Caco-2 (cell line): ENCODE data around the gene SPATA6. TPM values are rescaled to one million over a fixed set of nuclear protein-coding genes. Genes with fewer than 3 reads are reported as not detected.

Source experiments
- BruUV-seq: library from RNA; stranded (reverse); fragments of 400-500 nt; replicated peaks from 2 replicates; lab custom pipeline; 2021; lab: Mats Ljungman, UMichigan
- CTCF ChIA-PET: fragments of 300-600 bp; sonication (Branson Sonifier 250); formaldehyde crosslinking; loops from one replicate; lab custom pipeline; 2022; ENCODE audit warnings: antibody characterized with exemption; lab: Charles Lee
- POLR2A ChIA-PET: fragments of 300-600 bp; sonication (Branson Sonifier 250); formaldehyde crosslinking; loops from one replicate; lab custom pipeline; 2022; ENCODE audit warnings: antibody characterized with exemption; lab: Charles Lee
- DNase-seq, 2 experiments: peaks; one replicate each; pipeline versions ENCODE4 v3.0.0 to v3.0.0-alpha.2; 2020 to 2022
- H3K27me3 ChIP-seq: replicated peaks from 2 replicates; pipeline ENCODE4 v1.6.0; 2011; ENCODE audit warnings: low read length; ENCODE audit not compliant: control insufficient read depth, insufficient read depth
- H3K36me3 ChIP-seq: 2 replicates; pipeline ENCODE4 v1.5.1; 2011; ENCODE audit warnings: low read length; ENCODE audit not compliant: control insufficient read depth, insufficient read depth
- H3K4me1 ChIP-seq: fragments of 250-450 bp; sonication (Bioruptor Pico); 2 replicates; pipeline ENCODE4 v1.5.1; 2020; ENCODE audit warnings: mild to moderate bottlenecking
- H3K4me3 ChIP-seq: 2 replicates; pipeline ENCODE4 v1.5.1; 2011; ENCODE audit warnings: low read depth, mild to moderate bottlenecking, control low read depth, low read length
- H3K9me3 ChIP-seq: fragments of 250-450 bp; sonication (Bioruptor Pico); 2 replicates; pipeline ENCODE4 v1.5.1; 2020; ENCODE audit warnings: mild to moderate bottlenecking, moderate library complexity
- H3K27ac Mint-ChIP-seq: one replicate; pipeline ENCODE4 v1.8.0; 2022; ENCODE audit warnings: mixed read lengths; ENCODE audit not compliant: unreplicated experiment
- H3K27me3 Mint-ChIP-seq: one replicate; pipeline ENCODE4 v1.8.0; 2022; ENCODE audit warnings: mixed read lengths; ENCODE audit not compliant: insufficient read depth, unreplicated experiment
- H3K36me3 Mint-ChIP-seq: one replicate; pipeline ENCODE4 v1.8.0; 2022; ENCODE audit warnings: mild to moderate bottlenecking, mixed read lengths; ENCODE audit not compliant: insufficient read depth, unreplicated experiment
- H3K4me1 Mint-ChIP-seq: one replicate; pipeline ENCODE4 v1.8.0; 2022; ENCODE audit warnings: low read depth, mixed read lengths; ENCODE audit not compliant: unreplicated experiment
- H3K4me3 Mint-ChIP-seq: one replicate; pipeline ENCODE4 v1.8.0; 2022; ENCODE audit warnings: mild to moderate bottlenecking, moderate library complexity, mixed read lengths; ENCODE audit not compliant: unreplicated experiment
- H3K9me3 Mint-ChIP-seq: one replicate; pipeline ENCODE4 v1.8.0; 2022; ENCODE audit warnings: mixed read lengths; ENCODE audit not compliant: unreplicated experiment
- intact Hi-C: fragments of 100-400 bp; cut with micrococcal nuclease; formaldehyde crosslinking; loops from one replicate; pipeline ENCODE4 v1.10.0; 2022; ENCODE audit not compliant: unreplicated experiment
- total RNA-seq: library from RNA; stranded (reverse); gene quantifications from 2 replicates; pipeline ENCODE4 v1.2.3, GENCODE V29; 2022
- TF ChIP-seq, protein P1 (sequence below), 2 experiments: fragments of 200-600 bp in 1 of 2; IDR thresholded peaks; 1 replicate in 1 of 2; 2 replicates in 1 of 2; pipeline versions ENCODE4 v1.5.1 to v1.8.0; 2011 to 2022; ENCODE audit warnings: antibody characterized with exemption in 1 of 2, control low read depth in 1 of 2, inconsistent platforms in 1 of 2, low read depth in 1 of 2, low read length in 1 of 2, mild to moderate bottlenecking in 1 of 2, moderate library complexity in 1 of 2; ENCODE audit not compliant: insufficient read depth in 1 of 2, severe bottlenecking in 1 of 2, unreplicated experiment in 1 of 2

The SPATA6 gene
- total RNA-seq, 1 experiment from 2014 or later: 1.8 TPM

DNA sequence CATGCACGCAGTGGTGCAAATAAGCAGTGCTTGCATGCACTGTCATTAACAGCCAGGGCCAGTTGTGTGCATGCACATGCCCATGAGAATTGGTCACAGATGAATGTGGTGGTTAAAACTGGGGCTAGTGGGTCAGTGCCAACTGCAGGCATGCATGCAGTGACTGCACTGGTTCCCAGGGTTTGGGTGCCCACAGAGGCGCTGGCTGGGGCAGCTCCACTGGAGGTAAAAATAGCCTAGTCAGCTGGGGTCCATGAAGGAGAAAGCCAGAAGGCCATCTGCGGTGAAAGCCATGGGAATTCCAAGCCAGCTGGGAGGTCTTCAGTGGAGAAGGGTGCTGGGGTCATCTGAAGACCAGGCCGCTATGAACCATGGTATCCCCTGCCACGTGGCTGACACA, 179.3 kb downstream of the SPATA6 start:
- Histone ChIP-seq H3K27me3 (no peaks in the 10 kb centered on the region), H3K4me1 (no peaks in the 10 kb centered on the region), H3K4me3 (no peak overlapping the region), H3K36me3 (no peaks in the 10 kb centered on the region), H3K9me3 (no peaks in the 10 kb centered on the region)
- Mint-ChIP-seq H3K27ac (no peak overlapping the region), H3K27me3 (peaks cover 2% of the 10 kb centered on the region), H3K4me1 (no peaks in the 10 kb centered on the region), H3K9me3 (no peaks in the 10 kb centered on the region), H3K36me3 (no peaks in the 10 kb centered on the region), H3K4me3 (no peak overlapping the region)
- no peak for DNase-seq
- TF ChIP-seq, protein P1, sequence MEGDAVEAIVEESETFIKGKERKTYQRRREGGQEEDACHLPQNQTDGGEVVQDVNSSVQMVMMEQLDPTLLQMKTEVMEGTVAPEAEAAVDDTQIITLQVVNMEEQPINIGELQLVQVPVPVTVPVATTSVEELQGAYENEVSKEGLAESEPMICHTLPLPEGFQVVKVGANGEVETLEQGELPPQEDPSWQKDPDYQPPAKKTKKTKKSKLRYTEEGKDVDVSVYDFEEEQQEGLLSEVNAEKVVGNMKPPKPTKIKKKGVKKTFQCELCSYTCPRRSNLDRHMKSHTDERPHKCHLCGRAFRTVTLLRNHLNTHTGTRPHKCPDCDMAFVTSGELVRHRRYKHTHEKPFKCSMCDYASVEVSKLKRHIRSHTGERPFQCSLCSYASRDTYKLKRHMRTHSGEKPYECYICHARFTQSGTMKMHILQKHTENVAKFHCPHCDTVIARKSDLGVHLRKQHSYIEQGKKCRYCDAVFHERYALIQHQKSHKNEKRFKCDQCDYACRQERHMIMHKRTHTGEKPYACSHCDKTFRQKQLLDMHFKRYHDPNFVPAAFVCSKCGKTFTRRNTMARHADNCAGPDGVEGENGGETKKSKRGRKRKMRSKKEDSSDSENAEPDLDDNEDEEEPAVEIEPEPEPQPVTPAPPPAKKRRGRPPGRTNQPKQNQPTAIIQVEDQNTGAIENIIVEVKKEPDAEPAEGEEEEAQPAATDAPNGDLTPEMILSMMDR (IDR thresholded peaks at IDR 0.05; ENCODE audit: insufficient read depth in 1 of 2, low read depth in 1 of 2, low read length in 1 of 2, severe bottlenecking in 1 of 2, unreplicated experiment in 1 of 2): no peak
- ChIA-PET POLR2A (no interaction called here), CTCF (no interaction called here)
- BruUV-seq: no TSS peak
- intact Hi-C loops: no loop called here

DNA sequence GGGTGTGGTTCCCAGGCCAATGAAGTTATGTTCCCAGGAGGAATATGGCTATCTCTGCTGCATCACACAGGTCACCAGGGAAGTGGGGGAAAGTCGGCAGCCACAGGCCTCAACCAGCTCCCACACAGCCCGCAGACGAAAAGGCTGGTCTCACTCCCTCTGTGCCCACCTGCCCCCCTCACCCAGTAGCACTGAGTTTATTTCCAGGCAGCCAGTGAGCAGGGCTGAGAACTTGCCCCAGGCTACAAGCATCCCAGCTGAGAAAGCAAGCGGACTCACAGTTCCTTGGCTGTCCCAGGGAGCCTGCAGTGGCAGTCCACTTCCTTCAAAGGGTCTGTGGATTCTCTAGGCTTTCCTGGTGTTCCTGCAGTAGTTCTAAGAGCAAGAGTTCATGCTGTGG, 180.6 kb downstream of the SPATA6 start:
- POLR2A ChIA-PET: no interaction called here
- BruUV-seq: no TSS peak

DNA sequence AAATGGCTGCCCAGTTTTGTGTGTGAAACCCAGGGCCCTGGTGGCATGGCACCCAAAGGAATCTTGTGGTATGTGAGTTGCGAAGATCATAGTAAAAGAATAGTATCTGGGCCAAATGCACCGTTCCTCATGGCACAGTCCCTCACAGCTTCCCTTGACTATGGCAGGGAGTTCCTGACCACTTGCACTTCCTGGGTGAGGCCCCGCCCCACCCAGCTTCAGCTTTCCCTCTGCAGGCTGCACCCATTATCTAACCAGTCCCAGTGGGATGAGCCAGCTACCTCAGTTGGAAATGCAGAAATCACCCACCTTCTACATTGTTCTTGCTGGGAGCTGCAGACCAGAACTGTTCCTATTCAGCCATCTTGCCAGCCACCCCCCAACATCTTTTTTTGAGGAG, 186.5 kb downstream of the SPATA6 start:
- Mint-ChIP-seq H3K4me3 (no peak overlapping the region), H3K4me1 (no peaks in the 10 kb centered on the region), H3K9me3 (peaks cover 9% of the 10 kb centered on the region), H3K36me3 (no peaks in the 10 kb centered on the region), H3K27me3 (no peaks in the 10 kb centered on the region), H3K27ac (no peak overlapping the region)
- Histone ChIP-seq H3K27me3 (no peaks in the 10 kb centered on the region), H3K9me3 (no peaks in the 10 kb centered on the region), H3K4me3 (no peak overlapping the region), H3K4me1 (no peaks in the 10 kb centered on the region), H3K36me3 (no peaks in the 10 kb centered on the region)
- intact Hi-C loops: no loop called here
- BruUV-seq: no TSS peak
- DNase-seq: no peak
- TF ChIP-seq, protein P1 (IDR thresholded peaks at IDR 0.05; ENCODE audit: insufficient read depth in 1 of 2, low read depth in 1 of 2, low read length in 1 of 2, severe bottlenecking in 1 of 2, unreplicated experiment in 1 of 2): no peak
- POLR2A ChIA-PET: no interaction called here
- CTCF ChIA-PET: interaction anchor here (0.7 kb wide), 1 partner anchor 546 kb away, joined by 3 read pairs; no protein-coding TSS in a partner anchor

More for the DNA sequence above, 180.6 kb downstream of the SPATA6 start:
- Histone ChIP-seq H3K4me3 (no peak overlapping the region), H3K9me3 (no peaks in the 10 kb centered on the region), H3K36me3 (no peaks in the 10 kb centered on the region), H3K4me1 (no peaks in the 10 kb centered on the region), H3K27me3 (no peaks in the 10 kb centered on the region)
- H3K9me3 Mint-ChIP-seq: no peaks in the 10 kb centered on the region
- no peak for DNase-seq
- TF ChIP-seq, protein P1 (IDR thresholded peaks at IDR 0.05; ENCODE audit: insufficient read depth in 1 of 2, low read depth in 1 of 2, low read length in 1 of 2, severe bottlenecking in 1 of 2, unreplicated experiment in 1 of 2): no peak
- H3K27me3 Mint-ChIP-seq: peaks cover 2% of the 10 kb centered on the region
- no peak overlapping the region for H3K27ac Mint-ChIP-seq
- no peaks in the 10 kb centered on the region for H3K36me3 Mint-ChIP-seq
- intact Hi-C loops: no loop called here
- CTCF ChIA-PET: no interaction called here
- H3K4me1 Mint-ChIP-seq: no peaks in the 10 kb centered on the region
- H3K4me3 Mint-ChIP-seq: no peak overlapping the region
